Measurements from ENCODE around the gene TP53I13.

GRCh38 chr17:29619251-29619650, 50.8 kb downstream of the TP53I13 start:
- TF ChIP-seq ESRRG (CRISPR knock-in tag; IDR thresholded peaks at IDR 0.05) (no peak), PATZ1 (CRISPR knock-in tag; IDR thresholded peaks at IDR 0.05; ENCODE audit: borderline replicate concordance) (no peak), TOX (CRISPR knock-in tag; IDR thresholded peaks at IDR 0.05; ENCODE audit: borderline replicate concordance) (no peak), GLIS3 (CRISPR knock-in tag; IDR thresholded peaks at IDR 0.05) (no peak), ZNF565 (CRISPR knock-in tag; conservative IDR thresholded peaks at IDR 0.05; ENCODE audit: low read depth) (no peak)

All from SK-N-SH treated with all-trans-retinoic acid at 6 μM for 48 hours (cell line).